Ascending aorta (tissue), 2 donors: Measurements from ENCODE around the gene CDK5R1. TPM values are rescaled to one million over a fixed set of nuclear protein-coding genes. Genes with fewer than 3 reads are reported as not detected.

Source experiments
- DNase-seq, 2 donors: peaks; one replicate each; pipeline ENCODE4 v3.0.0-alpha.2; 2019; ENCODE audit warnings: low spot score in 2 of 2
- H3K27ac ChIP-seq, 2 donors: fragments of 200-600 bp; sonication (generic); one replicate each; pipeline ENCODE4 v1.5.1; 2016 to 2017; ENCODE audit warnings: mild to moderate bottlenecking in 1 of 2
- H3K27me3 ChIP-seq: fragments of 200-600 bp; sonication (generic); one replicate; pipeline ENCODE4 v1.5.1; 2017
- H3K36me3 ChIP-seq, 2 donors: fragments of 200-600 bp; sonication (generic); one replicate each; pipeline ENCODE4 v1.5.1; 2016
- H3K4me1 ChIP-seq, 2 donors: fragments of 200-600 bp; sonication (generic); one replicate each; pipeline ENCODE4 v1.5.1; 2016 to 2017; ENCODE audit warnings: mild to moderate bottlenecking in 1 of 2
- H3K4me3 ChIP-seq, 2 donors: fragments of 200-600 bp; sonication (generic); one replicate each; pipeline ENCODE4 v1.5.1; 2016 to 2017; ENCODE audit warnings: mild to moderate bottlenecking in 1 of 2
- H3K9me3 ChIP-seq, 2 donors: fragments of 200-600 bp; sonication (generic); one replicate each; pipeline ENCODE4 v1.5.1; 2016
- intact Hi-C: fragments of 100-400 bp; cut with DNase I; formaldehyde crosslinking; loops from one replicate; pipeline ENCODE4 v1.15.1; 2023
- total RNA-seq: library from RNA; depleted of rRNA; stranded (reverse); fragments of >200 nt; gene quantifications from one replicate; pipeline ENCODE4 v1.1.0, GENCODE V29; 2016
- TF ChIP-seq, protein P1 (sequence below), 3 experiments: fragments of 200-600 bp in 2 of 3; fragments of 450-650 bp in 1 of 3; sonication (generic) in 2 of 3; IDR thresholded peaks; one replicate each; pipeline ENCODE4 v1.5.1; 2016 to 2019; ENCODE audit warnings: antibody characterized with exemption in 3 of 3, mild to moderate bottlenecking in 1 of 3, moderate library complexity in 1 of 3

Gene CDK5R1
- total RNA-seq, 1 donor from 2014 or later, result not detected

DNA sequence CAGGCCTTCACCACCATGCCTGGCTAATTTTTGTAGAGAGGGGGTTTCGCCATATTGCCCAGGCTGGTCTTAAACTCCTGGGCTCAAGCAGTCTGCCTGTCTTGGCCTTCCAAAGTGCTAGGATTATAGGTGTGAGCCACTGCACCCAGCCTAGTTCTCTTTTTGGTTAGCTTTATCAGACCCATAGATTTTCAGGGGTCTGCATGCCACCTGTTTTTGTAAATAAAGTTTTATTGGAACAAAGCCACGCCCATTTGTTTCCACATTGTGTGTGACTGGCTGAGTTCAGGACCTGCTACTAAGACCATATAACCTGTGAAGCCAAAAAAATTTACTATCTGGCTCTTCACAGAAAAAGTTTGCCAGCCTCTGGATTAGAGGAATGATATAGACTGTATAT, 34.9 kb upstream of the CDK5R1 start:
- Histone ChIP-seq H3K9me3 (no peaks in the 10 kb centered on the region), H3K4me1 (no peaks in the 10 kb centered on the region), H3K27me3 (no peaks in the 10 kb centered on the region), H3K27ac (no peak overlapping the region), H3K36me3 (peaks cover 70 to 81% of the 10 kb centered on the region in 2 donors), H3K4me3 (no peak overlapping the region)
- intact Hi-C loops, result no loop called here
- DNase-seq, result no peak
- TF ChIP-seq, protein P1, sequence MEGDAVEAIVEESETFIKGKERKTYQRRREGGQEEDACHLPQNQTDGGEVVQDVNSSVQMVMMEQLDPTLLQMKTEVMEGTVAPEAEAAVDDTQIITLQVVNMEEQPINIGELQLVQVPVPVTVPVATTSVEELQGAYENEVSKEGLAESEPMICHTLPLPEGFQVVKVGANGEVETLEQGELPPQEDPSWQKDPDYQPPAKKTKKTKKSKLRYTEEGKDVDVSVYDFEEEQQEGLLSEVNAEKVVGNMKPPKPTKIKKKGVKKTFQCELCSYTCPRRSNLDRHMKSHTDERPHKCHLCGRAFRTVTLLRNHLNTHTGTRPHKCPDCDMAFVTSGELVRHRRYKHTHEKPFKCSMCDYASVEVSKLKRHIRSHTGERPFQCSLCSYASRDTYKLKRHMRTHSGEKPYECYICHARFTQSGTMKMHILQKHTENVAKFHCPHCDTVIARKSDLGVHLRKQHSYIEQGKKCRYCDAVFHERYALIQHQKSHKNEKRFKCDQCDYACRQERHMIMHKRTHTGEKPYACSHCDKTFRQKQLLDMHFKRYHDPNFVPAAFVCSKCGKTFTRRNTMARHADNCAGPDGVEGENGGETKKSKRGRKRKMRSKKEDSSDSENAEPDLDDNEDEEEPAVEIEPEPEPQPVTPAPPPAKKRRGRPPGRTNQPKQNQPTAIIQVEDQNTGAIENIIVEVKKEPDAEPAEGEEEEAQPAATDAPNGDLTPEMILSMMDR (IDR thresholded peaks at IDR 0.05), result no peak

DNA sequence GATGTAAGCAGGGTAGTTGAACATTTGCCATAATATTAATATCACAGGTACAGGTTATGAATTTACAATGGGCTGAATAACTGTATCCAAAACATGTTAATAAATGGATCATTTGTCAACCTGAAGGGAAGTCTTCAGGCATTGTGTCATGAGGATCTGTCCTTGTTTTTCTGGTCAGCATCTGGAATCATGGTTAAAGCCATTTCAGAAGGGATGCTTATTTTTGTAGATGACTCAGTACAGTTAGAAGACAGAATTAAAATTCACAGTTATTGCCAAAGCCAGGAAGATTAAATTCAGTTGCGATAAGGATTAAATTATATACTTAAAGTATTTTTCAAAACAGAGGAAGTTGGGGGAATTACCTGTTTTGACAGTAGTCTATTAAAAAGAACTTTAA, 34.5 kb upstream of the CDK5R1 start:
- H3K27ac ChIP-seq, result no peak overlapping the region
- no peaks in the 10 kb centered on the region for H3K4me1 ChIP-seq
- intact Hi-C loops, result no loop called here

DNA sequence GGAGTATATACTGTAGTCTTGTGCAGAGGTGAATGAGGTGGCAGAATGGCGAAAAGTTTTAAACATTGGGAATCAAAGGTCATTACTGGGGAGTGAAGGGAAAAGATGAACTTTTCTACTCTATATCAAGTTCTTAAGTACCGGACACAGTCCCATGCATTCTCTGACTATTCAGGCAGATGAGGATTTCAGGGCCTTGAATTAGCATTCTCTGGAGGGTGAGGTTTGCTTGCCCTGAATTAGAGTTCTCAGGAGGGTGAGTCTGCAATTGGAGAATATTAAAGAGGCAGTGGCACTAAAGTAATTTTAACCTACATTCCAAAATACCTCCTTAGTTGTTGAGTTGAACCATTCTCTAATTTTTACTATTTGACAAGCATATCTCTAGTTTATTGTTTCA, 33.4 kb upstream of the CDK5R1 start:
- intact Hi-C loops, result no loop called here
- Histone ChIP-seq H3K27me3 (no peaks in the 10 kb centered on the region), H3K9me3 (no peaks in the 10 kb centered on the region), H3K4me3 (no peak overlapping the region), H3K4me1 (no peaks in the 10 kb centered on the region), H3K27ac (no peak overlapping the region), H3K36me3 (peaks cover 80 to 93% of the 10 kb centered on the region in 2 donors)
- TF ChIP-seq, protein P1 (IDR thresholded peaks at IDR 0.05), result no peak
- no peak for DNase-seq

More for the DNA sequence above, 34.5 kb upstream of the CDK5R1 start:
- H3K4me3 ChIP-seq, result no peak overlapping the region
- peaks cover 73 to 85% of the 10 kb centered on the region in 2 donors for H3K36me3 ChIP-seq
- no peak for DNase-seq
- H3K9me3 ChIP-seq, result no peaks in the 10 kb centered on the region
- no peaks in the 10 kb centered on the region for H3K27me3 ChIP-seq
- TF ChIP-seq, protein P1 (IDR thresholded peaks at IDR 0.05), result no peak

DNA sequence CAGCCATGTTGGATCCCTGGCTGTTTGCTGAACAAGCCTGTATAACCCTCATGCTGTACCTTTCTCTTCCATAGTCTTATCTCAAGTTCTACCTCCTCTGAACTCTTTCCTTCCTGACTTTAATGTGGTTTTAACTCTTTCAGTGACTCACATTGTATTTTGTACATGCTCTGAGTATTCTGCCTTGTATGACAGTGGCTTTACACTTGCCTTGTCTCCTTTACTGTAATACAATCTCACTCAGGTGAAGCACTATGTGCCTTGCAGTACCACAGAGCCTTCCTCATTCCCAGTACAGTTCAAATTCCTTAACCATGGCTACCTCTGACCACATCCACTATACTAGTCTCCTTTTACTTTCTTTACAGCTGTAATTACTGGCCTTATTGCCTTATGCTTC, 28.4 kb upstream of the CDK5R1 start:
- Histone ChIP-seq H3K27ac (no peak overlapping the region), H3K27me3 (no peaks in the 10 kb centered on the region), H3K9me3 (no peaks in the 10 kb centered on the region), H3K36me3 (peaks cover 76 to 85% of the 10 kb centered on the region in 2 donors), H3K4me1 (peaks cover 0 to 8% of the 10 kb centered on the region in 2 donors), H3K4me3 (no peak overlapping the region)
- no peak for DNase-seq
- TF ChIP-seq, protein P1 (IDR thresholded peaks at IDR 0.05), result no peak
- intact Hi-C loops, result no loop called here

DNA sequence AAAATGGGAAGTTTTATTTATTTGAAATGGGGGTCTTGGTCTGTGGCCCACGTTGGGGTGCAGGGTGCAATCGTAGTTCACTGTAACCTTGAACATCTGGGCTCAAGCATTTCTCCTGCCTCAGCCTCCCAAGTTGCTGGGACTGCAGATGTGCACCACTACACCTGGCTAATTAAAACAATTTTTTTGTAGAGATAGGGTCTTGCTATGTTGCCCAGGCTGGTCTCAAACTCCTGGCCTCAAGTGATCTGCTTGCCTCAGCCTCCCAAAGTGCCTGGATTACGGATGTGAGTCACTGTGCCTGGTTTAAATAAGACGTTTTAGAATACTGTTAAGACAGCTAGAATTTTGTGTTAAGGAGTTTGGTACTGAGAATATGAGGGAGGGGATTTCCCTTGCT, 26.7 kb upstream of the CDK5R1 start:
- no peaks in the 10 kb centered on the region for H3K9me3 ChIP-seq
- no peaks in the 10 kb centered on the region for H3K27me3 ChIP-seq
- H3K4me1 ChIP-seq, result peaks cover 0 to 8% of the 10 kb centered on the region in 2 donors
- no peak overlapping the region for H3K4me3 ChIP-seq
- H3K36me3 ChIP-seq, result peaks cover 77 to 86% of the 10 kb centered on the region in 2 donors
- TF ChIP-seq, protein P1 (IDR thresholded peaks at IDR 0.05), result no peak
- intact Hi-C loops, result no loop called here
- no peak overlapping the region for H3K27ac ChIP-seq
- DNase-seq, result no peak

DNA sequence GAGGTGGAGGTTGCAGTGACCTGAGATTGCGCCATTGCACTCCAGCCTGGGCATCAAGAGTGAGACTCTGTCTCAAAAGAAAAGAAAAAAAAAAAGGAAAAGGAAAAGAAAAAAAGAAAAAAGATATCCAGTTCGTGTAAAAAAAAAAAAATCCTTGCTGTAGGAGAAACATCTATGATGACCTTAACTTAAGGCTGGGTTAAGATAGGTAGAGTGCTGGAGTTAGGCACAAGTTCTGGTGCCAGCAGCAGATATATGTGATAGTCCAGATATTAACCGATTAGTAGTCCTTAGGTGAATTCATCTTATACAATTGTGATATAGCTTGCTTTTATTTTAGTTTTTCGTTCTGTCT, 25.3 kb upstream of the CDK5R1 start:
- H3K27me3 ChIP-seq, result no peaks in the 10 kb centered on the region
- peaks cover 82 to 86% of the 10 kb centered on the region in 2 donors for H3K36me3 ChIP-seq
- H3K4me1 ChIP-seq, result peaks cover 0 to 8% of the 10 kb centered on the region in 2 donors
- H3K27ac ChIP-seq, result no peak overlapping the region
- no peaks in the 10 kb centered on the region for H3K9me3 ChIP-seq
- no peak overlapping the region for H3K4me3 ChIP-seq
- DNase-seq, result no peak
- TF ChIP-seq, protein P1 (IDR thresholded peaks at IDR 0.05), result no peak
- intact Hi-C loops, result no loop called here
